IPS-18a (cell line): Measurements from ENCODE around the gene MRPL38.

ENCODE experiments used
- H3K27ac ChIP-seq: one replicate; pipeline ENCODE4 v1.5.1; 2013; ENCODE audit warnings: low read length
- H3K27me3 ChIP-seq: one replicate; pipeline ENCODE4 v1.6.1; 2013; ENCODE audit warnings: mild to moderate bottlenecking, low read length; ENCODE audit not compliant: control insufficient read depth, insufficient read depth
- H3K36me3 ChIP-seq: one replicate; pipeline ENCODE4 v1.6.1; 2013; ENCODE audit warnings: low read depth, low read length; ENCODE audit not compliant: control insufficient read depth
- H3K4me1 ChIP-seq: one replicate; pipeline ENCODE4 v1.6.1; 2013; ENCODE audit warnings: low read depth, low read length; ENCODE audit not compliant: control insufficient read depth
- H3K4me3 ChIP-seq: one replicate; pipeline ENCODE4 v1.5.1; 2013; ENCODE audit warnings: low read length
- H3K9ac ChIP-seq: one replicate; pipeline ENCODE4 v1.6.1; 2013; ENCODE audit warnings: mild to moderate bottlenecking, low read length, moderate library complexity
- H3K9me3 ChIP-seq: one replicate; pipeline ENCODE4 v1.6.1; 2013; ENCODE audit warnings: low read depth, low read length; ENCODE audit not compliant: control insufficient read depth

Gene MRPL38

DNA sequence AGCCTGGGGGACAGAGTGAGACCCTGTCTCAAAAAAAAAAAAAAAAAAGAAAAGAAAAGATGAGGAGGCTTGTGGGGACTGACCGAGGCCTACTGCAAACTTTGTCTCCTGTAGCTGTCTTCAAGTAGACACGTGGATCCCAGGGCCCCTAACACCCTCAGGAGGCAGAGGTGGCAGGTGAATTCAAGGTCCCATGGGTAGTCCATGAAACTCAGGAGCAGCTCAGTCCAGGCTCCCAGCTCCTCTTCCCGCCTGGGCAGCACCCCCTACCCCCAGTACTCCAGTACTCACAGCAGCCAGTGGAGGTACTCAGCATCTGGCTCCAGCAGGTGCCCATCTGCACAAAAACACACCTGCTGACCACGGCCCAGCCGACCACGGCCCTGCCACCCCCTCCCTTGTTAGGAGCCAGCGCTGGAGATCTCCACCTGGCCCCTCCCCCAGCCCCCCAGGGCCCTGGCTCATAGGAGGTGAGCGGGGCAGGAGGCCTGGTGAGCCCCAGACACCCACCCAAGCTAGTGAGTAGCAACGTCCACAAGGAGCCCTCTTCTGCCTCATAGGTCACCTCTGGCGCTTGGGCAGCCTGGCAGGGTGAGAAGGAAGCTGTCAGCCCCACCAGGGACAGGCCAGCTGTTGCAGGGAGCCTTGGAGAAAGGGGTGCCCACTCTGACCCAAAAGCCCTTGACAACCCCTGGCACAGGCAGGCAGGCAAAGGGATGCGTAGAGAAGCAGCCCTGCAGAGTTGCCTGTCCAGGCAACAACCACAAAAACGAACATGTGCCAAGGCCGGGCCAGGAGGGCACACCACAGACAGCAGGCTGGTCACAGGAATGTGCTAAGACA, 3.8 kb downstream of the MRPL38 start:
- peaks cover 28% of the 10 kb centered on the region for H3K36me3 ChIP-seq
- no peaks in the 10 kb centered on the region for H3K9me3 ChIP-seq
- no peaks in the 10 kb centered on the region for H3K27me3 ChIP-seq
- no peak overlapping the region for H3K9ac ChIP-seq
- H3K27ac ChIP-seq, result no peak overlapping the region
- H3K4me1 ChIP-seq, result peaks cover 6% of the 10 kb centered on the region
- H3K4me3 ChIP-seq, result no peak overlapping the region

DNA sequence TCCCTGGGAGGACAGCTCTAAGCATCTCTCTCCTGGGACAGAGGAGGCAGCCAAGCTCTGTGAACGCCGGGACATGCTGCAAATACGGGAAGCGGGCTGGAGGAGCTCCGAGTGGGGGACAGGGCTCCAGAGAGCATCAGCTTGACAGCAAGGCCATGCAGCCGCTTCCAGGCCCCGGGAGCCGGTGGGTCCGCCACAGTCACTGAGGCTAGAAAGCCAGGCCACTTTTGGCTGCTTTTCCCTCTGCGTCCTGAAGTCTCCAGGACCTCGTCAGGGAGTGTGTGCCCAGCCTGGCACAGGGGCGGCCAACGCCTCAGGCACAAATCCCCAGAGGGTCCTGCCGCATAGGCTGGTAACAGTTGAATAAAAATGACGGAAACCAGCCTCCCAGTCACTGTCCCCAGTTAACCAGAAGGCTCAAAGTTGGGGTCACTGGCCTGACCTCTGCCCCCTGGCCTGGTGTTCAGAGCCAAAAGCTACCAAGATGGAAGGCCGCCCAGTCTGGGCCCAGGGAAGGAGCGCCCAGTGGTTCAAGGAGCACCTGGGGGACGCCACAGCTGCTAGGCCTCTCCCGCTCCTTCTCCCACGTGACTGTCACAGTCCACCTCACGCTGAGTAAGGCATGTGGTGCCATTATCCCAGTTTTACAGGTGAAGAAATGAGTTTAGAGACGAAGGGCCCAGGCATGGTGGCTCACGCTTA, 4.8 kb downstream of the MRPL38 start:
- no peaks in the 10 kb centered on the region for H3K27me3 ChIP-seq
- H3K4me3 ChIP-seq, result no peak overlapping the region
- peaks cover 9% of the 10 kb centered on the region for H3K4me1 ChIP-seq
- no peak overlapping the region for H3K27ac ChIP-seq
- no peaks in the 10 kb centered on the region for H3K9me3 ChIP-seq
- H3K36me3 ChIP-seq, result peaks cover 28% of the 10 kb centered on the region
- no peak overlapping the region for H3K9ac ChIP-seq

DNA sequence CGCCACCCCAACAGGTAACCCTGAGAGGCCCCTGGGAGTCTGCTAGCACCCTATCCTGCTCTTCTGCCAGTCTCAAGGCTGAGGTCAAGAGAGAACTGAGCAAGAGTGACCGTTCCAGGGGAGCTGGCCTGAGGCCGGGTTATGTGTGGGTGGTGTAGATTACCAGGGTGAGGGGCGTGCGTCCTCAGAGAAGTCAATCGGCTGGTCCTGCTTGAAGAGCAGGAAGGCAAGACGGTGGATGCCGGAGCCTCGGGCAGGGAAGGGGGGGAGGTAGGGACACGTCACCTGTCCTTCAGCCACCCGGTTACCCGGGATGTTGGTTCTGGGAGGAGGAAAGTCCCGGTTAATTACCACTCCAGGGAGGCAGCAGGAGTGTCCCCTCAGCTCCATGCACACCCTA, 5.3 kb downstream of the MRPL38 start:
- H3K36me3 ChIP-seq, result peaks cover 28% of the 10 kb centered on the region
- H3K4me3 ChIP-seq, result no peak overlapping the region
- no peaks in the 10 kb centered on the region for H3K27me3 ChIP-seq
- H3K27ac ChIP-seq, result no peak overlapping the region
- no peaks in the 10 kb centered on the region for H3K9me3 ChIP-seq
- no peak overlapping the region for H3K9ac ChIP-seq
- peaks cover 10% of the 10 kb centered on the region for H3K4me1 ChIP-seq

DNA sequence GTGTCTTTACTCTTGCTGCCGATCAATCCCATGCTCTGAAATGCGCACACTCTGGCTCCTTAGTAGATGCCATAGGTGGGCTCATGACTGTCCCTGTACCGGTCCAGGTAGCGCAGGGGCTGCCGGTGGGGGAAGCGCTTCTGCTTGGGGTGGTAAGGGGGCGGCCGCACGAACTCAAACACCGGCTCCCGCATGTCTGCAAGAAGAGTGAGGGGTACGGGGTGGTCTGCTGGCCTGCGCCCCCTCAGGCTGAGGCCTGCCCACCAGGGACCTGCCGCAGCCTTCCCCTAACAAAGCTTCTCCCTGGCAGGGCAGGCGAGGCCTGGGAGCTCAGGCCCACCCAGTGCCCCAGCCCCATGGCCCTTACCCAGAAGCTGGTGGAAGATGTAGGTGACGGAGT, 5.9 kb downstream of the MRPL38 start:
- H3K4me1 ChIP-seq, result peaks cover 10% of the 10 kb centered on the region
- no peak overlapping the region for H3K27ac ChIP-seq
- H3K36me3 ChIP-seq, result peaks cover 28% of the 10 kb centered on the region
- H3K9me3 ChIP-seq, result no peaks in the 10 kb centered on the region
- H3K9ac ChIP-seq, result no peak overlapping the region
- H3K4me3 ChIP-seq, result no peak overlapping the region
- no peaks in the 10 kb centered on the region for H3K27me3 ChIP-seq

DNA sequence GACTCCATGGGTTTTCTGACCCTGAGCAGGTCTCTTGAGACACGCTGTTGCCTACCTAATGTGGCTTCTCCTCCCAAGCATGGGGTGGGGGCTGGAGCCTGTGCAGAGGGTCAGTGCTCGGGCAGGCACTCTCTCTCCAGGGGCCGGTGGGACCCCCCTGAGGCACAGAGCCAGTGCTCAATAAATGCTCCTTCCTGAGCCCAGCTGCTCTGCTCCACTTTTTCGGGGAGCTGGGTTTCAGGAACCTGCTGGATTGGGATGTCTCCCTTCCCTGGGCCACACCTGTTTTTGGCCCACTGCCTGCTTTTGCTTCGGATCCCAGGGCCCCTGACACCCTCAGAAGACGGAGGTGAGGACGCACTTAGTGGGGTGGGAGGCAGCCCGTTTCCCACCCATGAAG, 6.6 kb downstream of the MRPL38 start:
- no peak overlapping the region for H3K4me3 ChIP-seq
- peaks cover 28% of the 10 kb centered on the region for H3K36me3 ChIP-seq
- no peak overlapping the region for H3K9ac ChIP-seq
- no peaks in the 10 kb centered on the region for H3K9me3 ChIP-seq
- H3K4me1 ChIP-seq, result peaks cover 10% of the 10 kb centered on the region
- H3K27ac ChIP-seq, result no peak overlapping the region
- no peaks in the 10 kb centered on the region for H3K27me3 ChIP-seq

DNA sequence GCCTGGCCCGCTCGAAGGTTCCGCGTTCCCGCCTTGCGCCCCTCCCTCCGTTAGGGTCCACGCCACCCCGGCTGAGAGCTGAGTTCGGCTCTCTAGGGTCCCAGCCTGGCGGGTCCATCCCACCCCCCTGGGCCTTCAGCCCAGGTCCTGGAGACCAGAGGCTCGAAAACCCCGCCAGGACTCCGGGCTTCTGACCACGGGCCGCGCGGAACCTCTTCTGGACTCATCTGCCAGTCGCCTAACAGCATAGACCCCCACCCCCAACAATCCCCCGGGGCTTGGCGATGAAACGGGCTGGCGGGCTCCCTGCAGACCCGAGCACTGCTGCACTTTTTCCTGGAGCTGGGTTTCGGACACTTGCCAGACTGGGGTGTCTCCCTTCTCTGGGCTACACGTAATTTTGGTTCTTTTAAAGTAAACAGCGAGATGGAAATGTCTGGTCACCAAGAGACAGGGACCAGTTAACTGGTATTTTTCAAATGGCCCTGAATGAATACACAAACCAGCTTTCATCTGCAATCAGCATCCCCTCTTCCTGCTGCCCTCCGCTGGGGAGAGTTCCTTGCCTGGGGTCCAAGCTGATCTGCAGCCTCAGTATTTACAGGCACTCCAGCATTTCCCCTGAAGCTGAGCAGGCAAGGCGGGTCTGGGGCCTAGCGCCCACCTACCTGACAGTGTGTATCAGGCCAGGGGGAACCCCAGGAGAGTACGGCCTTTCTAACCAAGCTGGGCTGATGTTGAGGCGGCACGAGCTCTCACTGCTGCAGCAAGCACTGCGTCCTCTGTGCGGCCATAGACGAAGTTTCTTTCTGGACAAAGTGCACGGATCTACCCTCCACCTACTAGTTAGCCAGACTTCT, 7.3 kb downstream of the MRPL38 start:
- no peaks in the 10 kb centered on the region for H3K9me3 ChIP-seq
- peak overlapping the region; percentile 32 for H3K9ac ChIP-seq
- peak overlapping the region; percentile 61 for H3K4me3 ChIP-seq
- no peak overlapping the region for H3K27ac ChIP-seq
- peaks cover 10% of the 10 kb centered on the region for H3K4me1 ChIP-seq
- peaks cover 31% of the 10 kb centered on the region for H3K36me3 ChIP-seq
- no peaks in the 10 kb centered on the region for H3K27me3 ChIP-seq

DNA sequence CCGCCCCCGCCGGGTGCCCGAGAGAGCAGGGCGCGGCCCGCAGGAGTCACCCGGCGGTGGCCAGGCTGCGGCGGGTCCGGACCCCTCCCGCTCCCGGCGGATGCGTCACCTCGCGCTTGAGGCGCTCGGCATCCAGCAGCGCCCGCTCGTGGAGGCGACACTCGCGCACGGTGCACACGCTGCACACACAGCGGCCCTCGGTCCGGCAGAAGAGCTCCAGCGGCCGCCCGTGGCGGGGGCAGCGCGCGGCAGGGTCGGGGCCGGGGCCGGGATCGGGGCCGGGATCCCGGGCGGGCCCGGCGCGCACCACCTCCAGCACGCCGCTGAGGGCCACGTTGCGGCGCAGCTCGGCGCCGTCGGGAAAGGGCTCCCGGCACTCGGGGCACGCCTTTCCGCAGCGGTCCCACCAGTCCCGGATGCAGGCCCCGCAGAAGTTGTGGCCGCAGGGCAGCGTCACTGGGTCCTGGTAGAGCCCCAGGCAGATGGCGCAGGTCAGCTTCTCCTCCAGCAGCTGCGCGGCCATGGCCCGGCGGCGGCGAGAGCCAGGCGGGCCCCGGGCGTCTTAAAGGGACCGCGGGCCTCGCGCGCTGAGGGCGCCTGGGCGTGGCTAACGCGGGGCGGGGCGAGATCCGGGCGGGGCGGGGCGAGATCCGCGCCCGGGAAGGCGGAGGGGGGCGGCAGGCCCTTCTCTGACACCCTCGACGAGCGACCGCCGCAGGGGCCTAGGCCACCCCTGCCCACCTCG, 8.1 kb downstream of the MRPL38 start, which contains the start of gene TRIM65:
TRIM65 (minus strand) TSS at position 537 of the 745 bp plus-strand sequence; CDS start at position 523, 14 bp downstream.
- H3K4me3 ChIP-seq, result peak within 1 kb of the TSS; percentile 61
- H3K27me3 ChIP-seq, result no peaks in the 10 kb centered on the region
- H3K9me3 ChIP-seq, result no peaks in the 10 kb centered on the region
- H3K36me3 ChIP-seq, result peaks cover 33% of the 10 kb centered on the region
- no peak within 1 kb of the TSS for H3K27ac ChIP-seq
- H3K9ac ChIP-seq, result peak within 1 kb of the TSS; percentile 81
- H3K4me1 ChIP-seq, result peaks cover 10% of the 10 kb centered on the region

DNA sequence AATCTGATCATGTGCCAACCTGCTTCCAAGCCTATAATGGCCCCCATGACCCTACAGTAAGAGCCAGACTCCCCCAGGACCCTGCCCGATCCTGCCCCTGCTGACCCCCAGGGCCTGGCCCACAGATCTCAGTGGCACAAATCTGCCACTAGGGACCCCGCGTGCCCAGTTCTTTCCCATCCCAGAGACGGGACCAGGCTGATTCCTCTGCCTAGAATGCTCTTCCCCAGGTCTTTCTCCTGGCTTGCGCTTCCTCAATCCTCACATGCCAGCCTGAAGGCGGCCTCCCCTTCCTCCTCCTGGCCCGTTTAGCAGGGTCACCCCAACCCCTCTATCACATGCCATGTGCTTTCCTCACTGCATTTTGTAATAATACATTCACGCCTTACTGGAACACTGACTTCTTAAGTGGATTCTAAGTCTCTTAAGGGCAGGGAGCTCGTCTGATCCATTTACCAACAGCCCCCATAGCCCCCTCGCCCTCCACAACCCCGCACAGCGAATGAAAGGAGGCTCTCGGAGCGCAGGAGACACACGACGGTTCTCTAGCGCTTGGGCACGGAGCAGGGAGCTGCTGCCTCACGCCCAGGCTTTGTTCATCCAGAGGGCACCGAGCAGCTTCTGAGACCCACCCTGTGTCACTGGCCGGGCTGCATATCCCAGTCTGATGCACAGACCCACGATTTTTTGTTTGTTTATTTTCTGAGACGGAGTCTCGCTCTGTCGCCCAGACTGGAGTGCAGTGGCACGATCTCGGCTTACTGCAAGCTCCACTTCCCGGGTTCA, 9.1 kb downstream of the MRPL38 start:
- Histone ChIP-seq H3K9ac (peak overlapping the region; percentile 81), H3K4me3 (peak overlapping the region; percentile 61), H3K27me3 (no peaks in the 10 kb centered on the region), H3K27ac (no peak overlapping the region), H3K36me3 (peaks cover 35% of the 10 kb centered on the region), H3K9me3 (no peaks in the 10 kb centered on the region), H3K4me1 (peaks cover 10% of the 10 kb centered on the region)

DNA sequence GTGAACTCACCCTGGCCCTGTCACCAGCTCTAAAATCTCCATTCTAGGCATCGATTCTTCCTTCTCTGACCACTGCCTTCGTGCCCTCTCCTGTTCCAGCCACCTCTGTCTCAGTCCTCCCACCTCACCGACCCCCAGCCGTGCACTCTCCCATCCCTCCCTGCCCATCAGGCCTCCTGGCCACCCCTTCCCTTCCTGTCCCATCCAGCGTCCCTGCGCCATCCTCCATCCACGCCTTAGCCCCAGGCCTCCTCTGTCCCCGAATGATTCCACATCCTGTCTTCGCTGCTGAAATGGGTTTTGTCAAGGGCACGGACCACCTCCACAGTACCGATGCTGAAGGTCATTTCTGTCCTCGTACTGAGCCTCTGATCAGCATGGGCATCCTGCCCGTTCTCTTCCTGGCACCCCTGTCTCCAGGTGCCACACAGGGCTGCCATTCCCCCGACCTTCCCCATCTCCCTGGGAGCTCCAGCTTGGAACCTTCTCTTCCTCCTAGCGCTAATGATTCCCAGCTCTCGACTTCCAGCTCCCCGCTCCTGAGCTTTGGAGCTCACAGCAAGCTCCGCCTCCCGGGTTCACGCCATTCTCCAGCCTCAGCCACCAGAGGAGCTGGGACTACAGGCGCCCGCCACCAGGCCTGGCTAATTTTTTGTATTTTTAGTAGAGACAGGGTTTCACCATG, 10.5 kb downstream of the MRPL38 start:
- Histone ChIP-seq H3K27ac (no peak overlapping the region), H3K9ac (no peak overlapping the region), H3K9me3 (no peaks in the 10 kb centered on the region), H3K4me1 (peaks cover 10% of the 10 kb centered on the region), H3K4me3 (no peak overlapping the region), H3K36me3 (peaks cover 36% of the 10 kb centered on the region), H3K27me3 (no peaks in the 10 kb centered on the region)
